Vagina (tissue), 2 donors: ENCODE data around the gene TRDN.

Experiments
- POLR2A ChIP-seq, 2 donors: fragments of 450-650 bp; IDR thresholded peaks; one replicate each; pipeline ENCODE4 v1.6.1; 2017; ENCODE audit warnings: antibody characterized with exemption in 2 of 2, mild to moderate bottlenecking in 2 of 2, moderate library complexity in 2 of 2
- TF ChIP-seq, protein P1 (sequence below), 3 experiments: fragments of 450-650 bp in 2 of 3; fragments of 200-600 bp in 1 of 3; sonication (generic) in 1 of 3; IDR thresholded peaks; one replicate each; pipeline ENCODE4 v1.5.1; 2017 to 2019; ENCODE audit warnings: antibody characterized with exemption in 3 of 3, mild to moderate bottlenecking in 2 of 3, moderate library complexity in 2 of 3

GRCh38 chr6:123201869-123202372, 434.8 kb downstream of the TRDN start:
- TF ChIP-seq POLR2A (IDR thresholded peaks at IDR 0.05) = no peak
- TF ChIP-seq, protein P1, sequence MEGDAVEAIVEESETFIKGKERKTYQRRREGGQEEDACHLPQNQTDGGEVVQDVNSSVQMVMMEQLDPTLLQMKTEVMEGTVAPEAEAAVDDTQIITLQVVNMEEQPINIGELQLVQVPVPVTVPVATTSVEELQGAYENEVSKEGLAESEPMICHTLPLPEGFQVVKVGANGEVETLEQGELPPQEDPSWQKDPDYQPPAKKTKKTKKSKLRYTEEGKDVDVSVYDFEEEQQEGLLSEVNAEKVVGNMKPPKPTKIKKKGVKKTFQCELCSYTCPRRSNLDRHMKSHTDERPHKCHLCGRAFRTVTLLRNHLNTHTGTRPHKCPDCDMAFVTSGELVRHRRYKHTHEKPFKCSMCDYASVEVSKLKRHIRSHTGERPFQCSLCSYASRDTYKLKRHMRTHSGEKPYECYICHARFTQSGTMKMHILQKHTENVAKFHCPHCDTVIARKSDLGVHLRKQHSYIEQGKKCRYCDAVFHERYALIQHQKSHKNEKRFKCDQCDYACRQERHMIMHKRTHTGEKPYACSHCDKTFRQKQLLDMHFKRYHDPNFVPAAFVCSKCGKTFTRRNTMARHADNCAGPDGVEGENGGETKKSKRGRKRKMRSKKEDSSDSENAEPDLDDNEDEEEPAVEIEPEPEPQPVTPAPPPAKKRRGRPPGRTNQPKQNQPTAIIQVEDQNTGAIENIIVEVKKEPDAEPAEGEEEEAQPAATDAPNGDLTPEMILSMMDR (IDR thresholded peaks at IDR 0.05) = no peak
